DMS114 treated with DMSO at 0.1 percent for 48 hours (cell line): ENCODE results near the gene ARID1B.

ENCODE experiments used
- DNase-seq: peaks from one replicate; lab custom pipeline; 2025; ENCODE audit not compliant: unreplicated experiment; lab: John Stamatoyannopoulos, UW

The ARID1B gene

DNA sequence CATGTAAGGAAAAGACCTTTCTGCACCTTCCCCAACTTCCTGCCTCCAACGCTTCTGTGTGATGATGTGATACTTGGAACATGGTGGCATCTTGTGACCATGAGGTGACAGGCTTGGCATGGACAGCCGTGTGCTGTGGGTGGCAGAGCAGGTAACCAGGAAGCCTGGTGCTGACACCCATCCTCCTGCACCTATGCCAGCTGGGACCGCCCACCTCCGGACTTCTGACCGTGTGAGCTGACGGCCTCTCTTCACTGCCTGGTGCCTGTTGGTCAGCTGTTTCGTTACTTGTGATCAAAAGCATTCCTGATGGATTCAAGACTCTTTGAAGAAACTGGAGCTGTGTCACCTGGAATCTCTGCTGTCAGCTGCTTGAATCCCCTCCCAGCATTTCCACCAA lies 475.8 kb downstream of the ARID1B start:
- no peak for DNase-seq

GRCh38 chr6:157253699-157254098 lies 476.5 kb downstream of the ARID1B start:
- no peak for DNase-seq

DNA sequence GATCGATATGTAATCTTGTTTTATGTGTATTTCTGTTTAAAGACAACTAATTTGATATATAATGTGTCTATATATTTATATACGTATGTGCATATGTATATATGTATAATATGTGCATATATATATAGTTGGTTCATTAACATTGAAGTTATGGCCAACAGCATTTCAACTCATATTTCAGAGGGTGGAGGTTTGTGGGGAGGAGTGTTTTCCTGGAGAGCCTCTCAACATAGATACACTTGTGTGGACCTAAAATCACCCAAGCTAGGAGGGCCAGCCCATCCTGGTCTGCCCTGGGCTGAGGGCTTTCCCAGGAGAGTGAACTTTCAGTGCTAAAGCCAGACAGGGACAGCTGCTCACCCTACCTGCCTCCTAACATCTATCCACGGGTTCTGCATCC lies 477.4 kb downstream of the ARID1B start:
- DNase-seq, result no peak

GRCh38 chr6:157255079-157255478 lies 477.9 kb downstream of the ARID1B start:
- DNase-seq, result no peak

DNA sequence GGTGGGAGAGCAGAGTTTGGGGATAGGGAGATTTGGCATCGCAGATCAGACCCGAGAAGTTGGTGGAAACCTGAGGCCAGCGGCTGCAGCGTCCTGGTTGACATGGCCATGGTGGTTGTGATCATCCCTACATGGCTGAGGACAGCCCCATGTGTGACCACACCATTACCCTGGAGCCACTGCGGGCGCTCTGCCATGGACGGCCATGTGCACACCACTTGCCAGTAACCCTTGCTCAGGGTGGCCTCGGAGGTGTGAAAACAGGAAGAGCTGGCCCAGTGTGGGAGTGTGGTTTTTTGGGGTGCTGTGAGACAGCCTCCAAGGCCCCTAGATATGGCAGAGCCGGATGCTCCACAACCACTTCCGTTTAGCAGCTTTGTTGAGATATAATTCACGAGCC lies 481.7 kb downstream of the ARID1B start:
- no peak for DNase-seq

- DNase-seq, result no peak
These were observed 482.3 kb downstream of the ARID1B start for GRCh38 chr6:157259443-157259842.
